ENCODE results near the gene SDHAF1. TPM values are rescaled to one million over a fixed set of nuclear protein-coding genes. Genes with fewer than 3 reads are reported as not detected.
A peak's percentile ranks its signal among the peaks of the same experiment; 100 is the strongest.
"Not testable (repeated sequence)": the region's sequence is repeated elsewhere in the genome, so short reads cannot be mapped to it uniquely, and the experiment has no call there.

SDHAF1 gene
- total RNA-seq = 10 to 100 TPM; 15.6 to 16.8 TPM

- POLR2A ChIA-PET = interaction anchor here (0.5 to 0.6 kb wide), 2 partner anchors 14 to 54 kb away, joined by 3 read pairs; no protein-coding TSS in a partner anchor
- CTCF ChIA-PET = interaction anchor here (1.0 to 2.1 kb wide), 2 partner anchors 13 to 63 kb away, joined by 3 to 7 read pairs; partner anchors contain the start of gene SYNE4
- H3K27me3 Mint-ChIP-seq = no peaks in the 10 kb centered on the region
- peaks cover 32% of the 10 kb centered on the region for H3K4me1 Mint-ChIP-seq
- DNase-seq = peak; percentile 96
- peak within 1 kb of the TSS; percentile 94 for H3K27ac Mint-ChIP-seq
- H3K4me3 Mint-ChIP-seq = peak within 1 kb of the TSS; percentile 90
- no peaks in the 10 kb centered on the region for H3K9me3 Mint-ChIP-seq
- peaks cover 19% of the 10 kb centered on the region for H3K36me3 Mint-ChIP-seq (ENCODE audit: low read depth)
These were observed at the start of gene SDHAF1 for GRCh38 chr19:35995048-35995993. TSS of gene SDHAF1 (plus strand) at chr19:35995188. CDS start at chr19:35995275, 87 bp downstream.

- H3K4me1 Mint-ChIP-seq = peaks cover 22% of the 10 kb centered on the region
- POLR2A ChIA-PET = no interaction called here
- CTCF ChIA-PET = interaction anchor here (1.0 to 1.2 kb wide), 3 partner anchors 14 to 59 kb away, joined by 3 read pairs; no protein-coding TSS in a partner anchor
- no peak overlapping the region for H3K27ac Mint-ChIP-seq
- no peak for DNase-seq
- no peaks in the 10 kb centered on the region for H3K9me3 Mint-ChIP-seq
- H3K27me3 Mint-ChIP-seq = no peaks in the 10 kb centered on the region
- no peaks in the 10 kb centered on the region for H3K36me3 Mint-ChIP-seq (ENCODE audit: low read depth)
- no peak overlapping the region for H3K4me3 Mint-ChIP-seq
These were observed 48.8 kb upstream of the SDHAF1 start for GRCh38 chr19:35946203-35946602.

GRCh38 chr19:35949131-35949530 lies 45.9 kb upstream of the SDHAF1 start:
- Mint-ChIP-seq H3K4me3 (no peak overlapping the region), H3K36me3 (ENCODE audit: low read depth) (peaks cover 2% of the 10 kb centered on the region), H3K9me3 (no peaks in the 10 kb centered on the region), H3K4me1 (peaks cover 44% of the 10 kb centered on the region), H3K27ac (no peak overlapping the region), H3K27me3 (no peaks in the 10 kb centered on the region)
- CTCF ChIA-PET = interaction anchor here (0.6 kb wide), 1 partner anchor 217 kb away, joined by 3 read pairs; no protein-coding TSS in a partner anchor
- POLR2A ChIA-PET = no interaction called here
- DNase-seq = no peak

- Mint-ChIP-seq H3K4me1 (peaks cover 47% of the 10 kb centered on the region), H3K36me3 (ENCODE audit: low read depth) (peaks cover 6% of the 10 kb centered on the region), H3K27ac (peak overlapping the region; percentile 54), H3K4me3 (no peak overlapping the region), H3K27me3 (peaks cover 16% of the 10 kb centered on the region), H3K9me3 (peaks cover 5% of the 10 kb centered on the region)
- ChIA-PET POLR2A (no interaction called here), CTCF (interaction anchor here (0.8 to 1.1 kb wide), 3 partner anchors 9 to 24 kb away, joined by 3 to 4 read pairs (median 3); no protein-coding TSS in a partner anchor)
- no peak for DNase-seq
These were observed 38.9 kb upstream of the SDHAF1 start for GRCh38 chr19:35955881-35956634.

- not testable (repeated sequence) for DNase-seq; H3K36me3 Mint-ChIP-seq (ENCODE audit: low read depth); H3K9me3 Mint-ChIP-seq; H3K4me3 Mint-ChIP-seq
- Mint-ChIP-seq H3K4me1 (peaks cover 38% of the 10 kb centered on the region), H3K27ac (peak overlapping the region; percentile 51), H3K27me3 (peaks cover 16% of the 10 kb centered on the region)
- CTCF ChIA-PET = interaction anchor here (1.3 kb wide), 1 partner anchor 94 kb away, joined by 3 read pairs; no protein-coding TSS in a partner anchor
- POLR2A ChIA-PET = interaction anchor here (0.7 kb wide), 1 partner anchor 1481 kb away, joined by 3 read pairs; no protein-coding TSS in a partner anchor
These were observed 37.6 kb upstream of the SDHAF1 start for GRCh38 chr19:35957411-35957810.

- POLR2A ChIA-PET = no interaction called here
- H3K9me3 Mint-ChIP-seq = peaks cover 5% of the 10 kb centered on the region
- no peak for DNase-seq
- H3K27me3 Mint-ChIP-seq = peaks cover 19% of the 10 kb centered on the region
- peaks cover 26% of the 10 kb centered on the region for H3K4me1 Mint-ChIP-seq
- H3K36me3 Mint-ChIP-seq (ENCODE audit: low read depth) = peaks cover 4% of the 10 kb centered on the region
- H3K27ac Mint-ChIP-seq = peak overlapping the region; percentile 13
- CTCF ChIA-PET = interaction anchor here (0.7 to 1.6 kb wide), 6 partner anchors 12 to 95 kb away, joined by 3 to 8 read pairs (median 3); no protein-coding TSS in a partner anchor
- H3K4me3 Mint-ChIP-seq = peak overlapping the region; percentile 45
These were observed 36.3 kb upstream of the SDHAF1 start for GRCh38 chr19:35958660-35959039.

GRCh38 chr19:35959040-35959967 lies 35.7 kb upstream of the SDHAF1 start:
- peak; percentile 64 for DNase-seq
- ChIA-PET CTCF (interaction anchor here (0.7 to 1.6 kb wide), 5 partner anchors 11 to 77 kb away, joined by 3 to 8 read pairs (median 3); no protein-coding TSS in a partner anchor), POLR2A (no interaction called here)
- no peak overlapping the region for H3K27ac Mint-ChIP-seq
- H3K4me3 Mint-ChIP-seq = no peak overlapping the region
- peaks cover 20% of the 10 kb centered on the region for H3K27me3 Mint-ChIP-seq
- peaks cover 4% of the 10 kb centered on the region for H3K36me3 Mint-ChIP-seq (ENCODE audit: low read depth)
- peaks cover 19% of the 10 kb centered on the region for H3K4me1 Mint-ChIP-seq
- H3K9me3 Mint-ChIP-seq = peaks cover 5% of the 10 kb centered on the region

GRCh38 chr19:35959968-35960320 lies 35.0 kb upstream of the SDHAF1 start:
- Mint-ChIP-seq H3K36me3 (ENCODE audit: low read depth) (peaks cover 4% of the 10 kb centered on the region), H3K9me3 (peaks cover 5% of the 10 kb centered on the region), H3K27me3 (peaks cover 20% of the 10 kb centered on the region), H3K27ac (no peak overlapping the region), H3K4me1 (peaks cover 16% of the 10 kb centered on the region), H3K4me3 (no peak overlapping the region)
- ChIA-PET CTCF (no interaction called here), POLR2A (no interaction called here)
- DNase-seq = no peak

- ChIA-PET POLR2A (no interaction called here), CTCF (no interaction called here)
- no peak for DNase-seq
- Mint-ChIP-seq H3K27ac (no peak overlapping the region), H3K9me3 (peaks cover 5% of the 10 kb centered on the region), H3K4me3 (no peak overlapping the region), H3K36me3 (ENCODE audit: low read depth) (peaks cover 4% of the 10 kb centered on the region), H3K27me3 (peaks cover 20% of the 10 kb centered on the region), H3K4me1 (peaks cover 12% of the 10 kb centered on the region)
These were observed 34.5 kb upstream of the SDHAF1 start for GRCh38 chr19:35960432-35960972.

GRCh38 chr19:35963514-35963913 lies 31.5 kb upstream of the SDHAF1 start:
- POLR2A ChIA-PET = no interaction called here
- CTCF ChIA-PET = interaction anchor here (0.9 to 1.1 kb wide), 2 partner anchors 10 to 18 kb away, joined by 3 read pairs; no protein-coding TSS in a partner anchor
- DNase-seq = peak; percentile 66

GRCh38 chr19:35966771-35967170 lies 28.2 kb upstream of the SDHAF1 start:
- no peak overlapping the region for H3K4me3 Mint-ChIP-seq
- no peaks in the 10 kb centered on the region for H3K36me3 Mint-ChIP-seq (ENCODE audit: low read depth)
- ChIA-PET CTCF (interaction anchor here (1.0 to 1.4 kb wide), 2 partner anchors 11 to 88 kb away, joined by 3 read pairs; partner anchors contain the start of gene WDR62), POLR2A (no interaction called here)
- no peak for DNase-seq
- H3K4me1 Mint-ChIP-seq = peaks cover 3% of the 10 kb centered on the region
- no peak overlapping the region for H3K27ac Mint-ChIP-seq
- no peaks in the 10 kb centered on the region for H3K9me3 Mint-ChIP-seq
- H3K27me3 Mint-ChIP-seq = peaks cover 5% of the 10 kb centered on the region

More at GRCh38 chr19:35963514-35963913, 31.5 kb upstream of the SDHAF1 start:
- peaks cover 16% of the 10 kb centered on the region for H3K27me3 Mint-ChIP-seq
- H3K4me1 Mint-ChIP-seq = peaks cover 3% of the 10 kb centered on the region
- no peaks in the 10 kb centered on the region for H3K9me3 Mint-ChIP-seq
- no peak overlapping the region for H3K4me3 Mint-ChIP-seq
- H3K36me3 Mint-ChIP-seq (ENCODE audit: low read depth) = no peaks in the 10 kb centered on the region
- H3K27ac Mint-ChIP-seq = no peak overlapping the region
